GM12878 (cell line): Measurements from ENCODE around the gene PCDHB14.
A peak's percentile ranks its signal among the peaks of the same experiment; 100 is the strongest.

Experiments used
- CBX5 ChIP-seq: sonication (generic); IDR thresholded peaks from 2 replicates; pipeline ENCODE4 v1.6.1; 2016; ENCODE audit warnings: low read depth, moderate library complexity, mild to moderate bottlenecking, inconsistent platforms
- CEBPB ChIP-seq, 2 experiments: fragments of 150-350 bp in 1 of 2; IDR thresholded peaks; 2 replicates each; pipeline ENCODE4 v1.6.1; 2012 to 2014; ENCODE audit warnings: low read depth in 2 of 2, low read length in 2 of 2, borderline replicate concordance in 1 of 2, inconsistent platforms in 1 of 2
- CTCF ChIP-seq, 3 experiments: IDR thresholded peaks in 2 of 3; conservative IDR thresholded peaks in 1 of 3; 2 replicates each; pipeline ENCODE4 v1.5.1; 2011; ENCODE audit warnings: low read depth in 3 of 3, low read length in 3 of 3, mild to moderate bottlenecking in 3 of 3, control low read depth in 2 of 3, moderate library complexity in 2 of 3, inconsistent platforms in 1 of 3, mixed read lengths in 1 of 3; ENCODE audit not compliant: control insufficient read depth in 2 of 3, insufficient read depth in 1 of 3; ENCODE audit errors: extremely low read depth in 1 of 3
- MTA3 ChIP-seq: IDR thresholded peaks from 2 replicates; pipeline ENCODE4 v1.6.1; 2012; ENCODE audit warnings: low read length, inconsistent platforms, borderline replicate concordance
- NRF1 ChIP-seq: conservative IDR thresholded peaks from 2 replicates; pipeline ENCODE4 v1.6.1; 2011; ENCODE audit warnings: mild to moderate bottlenecking, low read depth, low read length, improper control_type of control experiment
- POLR2A ChIP-seq: IDR thresholded peaks from 2 replicates; pipeline ENCODE4 v1.6.1; 2011; ENCODE audit warnings: low read depth, mild to moderate bottlenecking, low read length
- SMAD1 ChIP-seq: fragments of 450-650 bp; IDR thresholded peaks from 2 replicates; pipeline ENCODE4 v1.6.1; 2018; ENCODE audit warnings: mild to moderate bottlenecking, low read depth; ENCODE audit not compliant: partially characterized antibody
- YY1 ChIP-seq: IDR thresholded peaks from 2 replicates; pipeline ENCODE4 v1.6.1; 2011; ENCODE audit warnings: low read depth, mild to moderate bottlenecking, low read length

GRCh38 chr5:141223112-141223783, at the start of gene PCDHB14:
- TF ChIP-seq CEBPB (IDR thresholded peaks at IDR 0.05; ENCODE audit: borderline replicate concordance in 1 of 2, low read depth in 2 of 2, low read length in 2 of 2) (no peak), MTA3 (no peak), CTCF (IDR thresholded peaks at IDR 0.05 in 2 of 3, conservative IDR thresholded peaks at IDR 0.05 in 1 of 3; ENCODE audit: control insufficient read depth in 2 of 3, extremely low read depth in 1 of 3, insufficient read depth in 1 of 3, low read depth in 3 of 3, low read length in 3 of 3) (peak in 1 of 3 experiments; percentile 25; a peak in 1 of 6 replicates), POLR2A (no peak), SMAD1 (no peak), YY1 (no peak), NRF1 (no peak), CBX5 (no peak)
